ENCODE results near the gene TRIM3.

GRCh38 chr11:6486938-6487337, 13.2 kb upstream of the TRIM3 start:
- TF ChIP-seq POLR2AphosphoS5 (IDR thresholded peaks at IDR 0.05) (no peak), CTCF (IDR thresholded peaks at IDR 0.05) (no peak), POLR2A (IDR thresholded peaks at IDR 0.05) (no peak), EP300 (IDR thresholded peaks at IDR 0.05) (no peak)
